ENCODE results near the gene WDHD1.
"Not testable (repeated sequence)": the region's sequence is repeated elsewhere in the genome, so short reads cannot be mapped to it uniquely, and the experiment has no call there.

WDHD1 gene, protein sequence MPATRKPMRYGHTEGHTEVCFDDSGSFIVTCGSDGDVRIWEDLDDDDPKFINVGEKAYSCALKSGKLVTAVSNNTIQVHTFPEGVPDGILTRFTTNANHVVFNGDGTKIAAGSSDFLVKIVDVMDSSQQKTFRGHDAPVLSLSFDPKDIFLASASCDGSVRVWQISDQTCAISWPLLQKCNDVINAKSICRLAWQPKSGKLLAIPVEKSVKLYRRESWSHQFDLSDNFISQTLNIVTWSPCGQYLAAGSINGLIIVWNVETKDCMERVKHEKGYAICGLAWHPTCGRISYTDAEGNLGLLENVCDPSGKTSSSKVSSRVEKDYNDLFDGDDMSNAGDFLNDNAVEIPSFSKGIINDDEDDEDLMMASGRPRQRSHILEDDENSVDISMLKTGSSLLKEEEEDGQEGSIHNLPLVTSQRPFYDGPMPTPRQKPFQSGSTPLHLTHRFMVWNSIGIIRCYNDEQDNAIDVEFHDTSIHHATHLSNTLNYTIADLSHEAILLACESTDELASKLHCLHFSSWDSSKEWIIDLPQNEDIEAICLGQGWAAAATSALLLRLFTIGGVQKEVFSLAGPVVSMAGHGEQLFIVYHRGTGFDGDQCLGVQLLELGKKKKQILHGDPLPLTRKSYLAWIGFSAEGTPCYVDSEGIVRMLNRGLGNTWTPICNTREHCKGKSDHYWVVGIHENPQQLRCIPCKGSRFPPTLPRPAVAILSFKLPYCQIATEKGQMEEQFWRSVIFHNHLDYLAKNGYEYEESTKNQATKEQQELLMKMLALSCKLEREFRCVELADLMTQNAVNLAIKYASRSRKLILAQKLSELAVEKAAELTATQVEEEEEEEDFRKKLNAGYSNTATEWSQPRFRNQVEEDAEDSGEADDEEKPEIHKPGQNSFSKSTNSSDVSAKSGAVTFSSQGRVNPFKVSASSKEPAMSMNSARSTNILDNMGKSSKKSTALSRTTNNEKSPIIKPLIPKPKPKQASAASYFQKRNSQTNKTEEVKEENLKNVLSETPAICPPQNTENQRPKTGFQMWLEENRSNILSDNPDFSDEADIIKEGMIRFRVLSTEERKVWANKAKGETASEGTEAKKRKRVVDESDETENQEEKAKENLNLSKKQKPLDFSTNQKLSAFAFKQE

DNA sequence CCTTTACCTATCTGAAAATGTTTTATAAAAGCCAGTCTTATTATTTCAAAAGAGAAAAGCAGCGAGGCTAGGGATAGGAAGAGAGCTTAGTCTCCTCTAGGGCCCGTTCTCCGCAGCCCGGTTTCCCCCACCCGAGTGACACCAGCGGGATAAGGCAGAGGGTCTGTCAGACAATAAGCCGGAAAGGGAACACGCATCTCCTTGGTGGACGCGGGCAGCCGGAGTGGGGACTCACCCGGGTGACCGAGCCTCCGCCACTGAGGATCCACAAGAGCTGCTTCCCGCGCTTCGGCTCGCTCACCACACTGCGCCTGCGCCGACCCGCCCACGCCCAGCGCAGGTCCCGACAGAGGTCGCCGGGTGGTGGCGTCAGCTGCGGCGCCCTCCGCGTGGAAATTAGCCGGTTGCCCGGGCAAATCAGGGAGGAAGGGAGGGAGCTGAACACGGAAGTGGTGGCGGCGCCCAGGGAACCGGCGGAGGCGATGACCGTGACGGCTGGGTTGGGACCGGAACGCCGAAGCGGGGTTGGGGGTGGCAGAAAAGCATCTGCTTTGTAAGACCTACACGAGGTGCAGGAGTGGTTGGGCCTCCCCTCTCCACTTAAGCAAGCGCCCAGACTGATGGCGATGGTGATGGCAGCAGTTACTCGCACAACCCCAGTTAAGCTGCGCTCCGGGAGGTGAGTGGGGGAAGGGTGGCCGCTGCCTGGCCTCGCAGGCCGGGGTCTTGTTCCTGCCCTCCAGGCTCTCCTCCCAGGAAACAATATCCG, at the start of gene WDHD1, which contains the start of gene SOCS4:
WDHD1 (minus strand) TSS at position 307 of the 769 bp plus-strand sequence. CDS start 312 bp downstream, outside the sequence.
SOCS4 (plus strand) TSS at position 444 of the 769 bp plus-strand sequence. CDS start 15,806 bp downstream, outside the sequence.
- DNase-seq (ENCODE audit: low read depth): peak; percentile 93

DNA sequence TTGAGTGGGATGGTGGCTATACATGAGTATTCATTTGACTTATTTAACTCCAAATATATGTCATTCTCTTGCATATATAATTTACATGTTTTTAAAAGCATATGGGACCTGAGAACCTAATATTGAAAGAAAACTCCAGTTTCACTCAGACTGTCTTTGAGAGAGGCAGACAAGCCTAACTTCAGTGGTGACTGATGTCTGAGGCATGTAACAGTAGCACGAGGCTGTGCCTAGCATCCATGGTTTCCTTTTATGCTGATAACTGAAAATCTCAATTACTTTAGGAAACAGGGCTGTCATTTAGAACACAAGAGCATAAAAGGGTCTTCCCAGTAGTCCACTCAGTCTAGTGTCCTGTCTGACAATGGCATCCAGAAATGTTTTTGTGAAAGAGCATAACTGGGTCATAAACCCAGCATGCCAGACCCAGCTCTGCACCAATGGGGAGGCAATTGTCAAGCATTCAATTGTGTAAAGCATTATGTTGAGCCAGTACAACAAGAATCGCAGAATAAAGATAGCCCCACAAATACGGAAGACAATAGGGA, 48.8 kb upstream of the WDHD1 start:
- DNase-seq (ENCODE audit: low read depth): no peak

DNA sequence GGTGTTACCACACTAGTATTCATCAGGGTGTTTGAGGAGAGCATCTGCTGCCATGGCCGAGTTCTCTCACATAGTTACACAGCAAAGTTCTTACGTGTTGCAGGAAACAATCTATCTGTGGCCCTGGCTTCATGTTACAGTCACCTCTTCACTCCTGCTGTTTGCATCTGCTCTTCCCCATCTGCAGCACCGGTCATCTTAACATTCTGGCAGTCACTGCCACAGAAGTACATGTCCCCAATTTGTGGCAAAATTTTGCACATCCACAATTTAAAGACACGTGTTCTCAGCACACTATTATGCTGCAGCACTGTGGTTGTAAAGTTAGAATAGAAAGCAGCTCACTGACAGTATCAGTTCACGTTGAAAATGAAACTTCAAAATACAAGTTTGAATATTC, 47.8 kb upstream of the WDHD1 start:
- no peak for DNase-seq (ENCODE audit: low read depth)

DNA sequence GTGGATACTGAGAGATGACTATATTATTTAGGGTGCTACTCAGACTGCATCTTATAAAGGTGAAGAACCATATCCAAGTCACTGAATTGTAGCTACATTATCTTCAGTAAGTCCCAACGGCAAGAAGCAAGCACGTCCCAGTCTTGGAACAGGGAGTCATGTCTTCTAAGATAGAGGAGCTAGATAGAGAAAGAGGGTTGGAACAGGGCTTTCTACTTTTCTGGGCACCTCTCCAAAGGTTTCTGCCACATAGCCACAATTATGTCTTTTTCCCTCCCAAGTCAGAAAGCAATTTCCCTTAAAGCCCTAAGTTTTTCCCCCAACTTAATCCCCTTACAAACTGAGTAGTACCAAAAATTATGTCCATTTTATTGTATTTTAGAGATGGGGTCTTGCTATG, 47.0 kb upstream of the WDHD1 start:
- DNase-seq (ENCODE audit: low read depth): no peak

DNA sequence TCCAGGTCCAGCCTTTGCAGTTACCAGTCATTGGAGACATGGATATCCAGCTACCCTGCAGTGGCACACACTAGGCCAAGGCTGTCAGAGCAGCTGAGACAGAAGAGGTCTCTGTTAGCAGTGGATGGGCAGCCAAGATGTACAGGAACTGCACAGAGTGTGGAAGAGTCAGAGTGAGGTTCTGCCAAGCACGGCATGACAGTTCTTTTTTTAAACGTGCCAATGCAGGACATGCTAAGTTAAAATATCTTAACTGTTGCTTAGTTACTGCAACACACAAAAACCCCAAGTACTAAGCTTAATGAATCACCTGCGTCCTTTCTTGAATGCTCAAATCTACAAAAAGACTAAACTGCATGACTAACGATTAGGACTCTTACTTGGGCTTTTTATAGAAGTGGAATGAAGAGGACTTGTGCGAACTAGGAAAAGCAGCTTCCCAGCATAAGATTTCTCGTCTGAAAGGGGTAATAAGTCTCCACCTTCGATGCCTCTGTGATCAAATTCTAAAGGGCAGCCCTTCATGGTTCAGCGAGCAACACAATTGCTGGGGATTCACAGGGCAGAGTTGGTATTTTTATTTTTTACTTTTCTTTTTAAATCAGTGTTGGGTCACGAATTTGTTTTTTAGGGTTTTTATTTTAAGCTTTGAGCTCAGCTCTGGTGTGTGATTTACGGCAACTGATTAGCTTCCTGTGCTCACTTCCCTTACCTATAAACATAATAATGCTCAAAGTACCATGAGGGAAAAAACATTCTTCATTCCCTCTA, 45.2 kb upstream of the WDHD1 start:
- DNase-seq (ENCODE audit: low read depth): no peak

DNA sequence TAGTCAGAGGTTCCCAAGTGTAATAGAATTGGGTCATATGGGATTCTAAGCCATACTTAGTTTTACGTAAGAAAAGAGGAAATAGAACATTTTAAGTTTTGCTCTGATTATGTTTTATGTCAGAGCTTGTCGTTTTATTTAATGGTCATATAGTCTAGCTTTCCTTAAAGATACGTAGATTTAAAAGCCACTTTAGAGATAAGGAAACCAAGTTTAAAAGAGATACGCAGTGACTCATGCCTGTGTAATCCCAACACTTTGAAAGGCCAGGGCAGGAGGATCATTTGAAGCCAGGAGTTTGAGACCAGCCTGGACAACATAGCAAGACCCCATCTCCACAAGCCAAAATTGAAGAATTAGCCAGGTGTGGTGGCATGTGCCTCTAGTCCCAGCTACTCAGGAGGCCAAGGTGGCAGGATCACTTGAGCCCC, 44.1 kb upstream of the WDHD1 start:
- DNase-seq (ENCODE audit: low read depth): no peak

DNA sequence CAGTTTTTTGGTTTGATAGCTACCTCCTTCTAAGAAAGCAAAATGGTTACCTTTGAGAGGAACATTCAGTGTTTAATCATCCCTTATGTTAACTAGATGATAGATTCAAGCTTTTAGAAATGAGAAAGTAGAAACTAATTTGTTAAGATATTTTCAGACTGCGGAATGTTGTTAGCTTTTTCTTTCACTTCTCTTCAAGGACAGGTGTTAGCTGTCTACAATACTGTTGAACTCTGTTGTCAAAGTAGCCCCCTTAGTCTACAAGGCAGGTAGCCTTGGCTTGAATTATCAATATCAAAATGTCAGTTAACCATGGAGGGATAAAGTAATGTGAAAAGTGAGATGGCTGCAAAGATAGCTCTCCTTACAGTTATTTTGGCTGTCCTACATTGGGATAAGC, 39.3 kb upstream of the WDHD1 start:
- no peak for DNase-seq (ENCODE audit: low read depth)

DNA sequence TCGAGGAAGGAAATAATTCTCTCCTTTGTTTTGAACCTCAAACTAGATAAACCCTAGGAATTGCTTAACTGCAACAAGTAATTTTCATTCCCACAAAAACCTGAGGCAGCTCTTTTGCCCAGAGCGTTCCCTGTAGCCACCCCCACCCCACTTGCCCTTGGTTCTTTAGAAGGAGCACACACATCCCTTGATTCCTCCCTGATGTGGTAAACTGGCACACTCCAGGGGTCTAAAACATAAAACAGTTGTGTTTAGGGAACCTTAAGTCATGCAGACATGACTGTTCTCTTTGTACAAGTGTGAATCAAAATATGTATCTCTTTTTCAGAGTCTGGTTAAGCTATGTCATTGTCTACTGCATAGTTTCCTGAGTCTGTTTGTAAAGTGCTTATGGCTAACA, 38.5 kb upstream of the WDHD1 start:
- DNase-seq (ENCODE audit: low read depth): no peak

DNA sequence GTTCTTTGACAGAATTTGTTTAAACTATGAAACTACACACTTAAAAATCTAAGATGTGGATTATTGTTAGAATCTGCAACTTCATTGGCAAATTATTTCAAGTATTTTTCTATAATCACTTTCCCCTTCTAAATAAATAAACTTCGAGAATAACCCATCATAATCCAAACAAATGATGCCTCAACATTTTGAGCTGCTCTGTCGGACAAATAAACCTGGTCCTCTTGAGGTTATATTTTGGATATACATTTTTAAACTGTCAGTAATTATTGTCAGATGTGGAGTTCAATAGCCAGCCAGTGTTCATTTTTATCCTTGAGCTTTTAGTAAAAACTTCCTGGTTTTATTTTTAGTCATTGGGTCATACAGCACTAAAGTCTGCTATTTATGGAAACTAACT, 38.0 kb upstream of the WDHD1 start:
- DNase-seq (ENCODE audit: low read depth): not testable (repeated sequence)

DNA sequence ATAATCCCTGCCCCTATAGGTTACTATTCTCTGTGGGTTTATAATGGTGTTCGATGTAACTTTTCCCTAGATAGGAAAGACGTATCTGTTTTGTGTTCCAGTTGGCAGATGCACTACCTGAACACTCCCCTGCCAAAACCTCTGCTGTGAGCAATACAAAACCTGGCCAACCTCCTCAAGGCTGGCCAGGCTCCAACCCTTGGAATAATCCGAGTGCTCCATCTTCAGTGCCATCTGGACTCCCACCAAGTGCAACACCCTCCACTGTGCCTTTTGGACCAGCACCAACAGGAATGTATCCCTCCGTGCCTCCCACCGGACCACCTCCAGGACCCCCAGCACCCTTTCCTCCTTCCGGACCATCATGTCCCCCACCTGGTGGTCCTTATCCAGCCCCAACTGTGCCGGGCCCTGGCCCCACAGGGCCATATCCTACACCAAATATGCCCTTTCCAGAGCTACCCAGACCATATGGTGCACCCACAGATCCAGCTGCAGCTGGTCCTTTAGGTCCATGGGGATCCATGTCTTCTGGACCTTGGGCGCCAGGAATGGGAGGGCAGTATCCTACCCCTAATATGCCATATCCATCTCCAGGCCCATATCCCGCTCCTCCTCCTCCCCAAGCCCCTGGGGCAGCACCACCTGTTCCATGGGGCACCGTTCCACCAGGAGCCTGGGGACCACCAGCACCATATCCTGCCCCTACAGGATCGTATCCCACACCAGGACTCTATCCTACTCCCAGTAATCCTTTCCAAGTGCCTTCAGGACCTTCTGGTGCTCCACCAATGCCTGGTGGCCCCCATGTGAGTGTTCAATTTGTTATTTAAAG, 35.8 kb upstream of the WDHD1 start:
- DNase-seq (ENCODE audit: low read depth): no peak

DNA sequence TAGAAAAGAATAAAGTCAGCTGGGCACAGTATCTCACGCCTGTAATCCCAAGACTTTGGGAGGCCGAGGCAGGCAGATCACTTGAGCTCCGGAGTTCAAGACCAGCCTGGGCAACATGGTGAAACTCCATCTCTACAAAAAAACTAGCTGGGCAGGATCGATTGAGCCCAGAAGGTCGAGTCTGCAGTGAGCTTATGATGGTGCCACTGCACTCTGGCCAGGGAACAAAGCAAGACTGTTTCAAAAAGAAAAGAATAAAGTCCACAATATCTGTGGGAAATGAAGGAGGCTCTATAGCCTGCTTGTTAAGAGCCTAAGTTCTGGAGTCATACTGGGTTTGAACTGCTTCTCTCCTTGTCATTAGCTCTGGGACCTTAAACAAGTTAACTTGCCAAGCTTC, 32.4 kb upstream of the WDHD1 start:
- DNase-seq (ENCODE audit: low read depth): no peak

DNA sequence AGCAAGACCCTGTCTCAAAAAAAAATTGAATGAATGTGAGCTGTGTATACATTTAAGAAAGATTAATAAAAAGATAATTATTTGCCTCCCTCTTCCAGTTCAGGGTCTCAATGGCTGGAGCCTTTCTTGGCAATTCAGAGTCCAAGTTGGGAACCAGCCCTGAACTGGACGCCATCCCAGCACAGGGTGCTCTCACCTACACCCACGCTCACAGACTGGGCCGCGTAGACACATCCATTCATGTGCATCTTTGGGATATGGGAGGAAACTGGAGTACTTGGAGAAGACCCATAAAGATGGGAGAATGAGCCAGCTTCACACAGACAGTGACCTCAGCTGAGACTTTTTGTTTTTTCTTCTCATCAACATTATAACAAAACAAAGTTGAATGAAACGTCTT, 31.0 kb upstream of the WDHD1 start:
- DNase-seq (ENCODE audit: low read depth): no peak

DNA sequence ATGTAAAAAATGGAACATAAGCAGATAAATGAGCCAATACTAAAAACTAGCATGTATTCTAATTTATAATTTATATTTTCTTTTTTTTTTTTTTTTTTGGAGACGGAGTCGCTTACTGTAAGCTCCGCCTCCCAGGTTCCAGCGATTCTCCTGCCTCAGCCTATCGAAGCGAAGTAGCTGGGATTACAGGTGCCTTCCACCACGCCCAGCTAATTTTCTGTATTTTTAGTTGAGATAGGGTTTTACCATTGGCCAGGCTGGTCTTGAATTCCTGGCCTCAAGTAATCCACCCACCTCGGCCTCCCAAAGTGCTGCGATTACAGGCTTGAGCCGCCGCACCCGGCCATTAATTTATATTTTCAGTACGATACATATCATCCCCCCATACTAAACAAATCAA, 27.2 kb upstream of the WDHD1 start:
- no peak for DNase-seq (ENCODE audit: low read depth)

DNA sequence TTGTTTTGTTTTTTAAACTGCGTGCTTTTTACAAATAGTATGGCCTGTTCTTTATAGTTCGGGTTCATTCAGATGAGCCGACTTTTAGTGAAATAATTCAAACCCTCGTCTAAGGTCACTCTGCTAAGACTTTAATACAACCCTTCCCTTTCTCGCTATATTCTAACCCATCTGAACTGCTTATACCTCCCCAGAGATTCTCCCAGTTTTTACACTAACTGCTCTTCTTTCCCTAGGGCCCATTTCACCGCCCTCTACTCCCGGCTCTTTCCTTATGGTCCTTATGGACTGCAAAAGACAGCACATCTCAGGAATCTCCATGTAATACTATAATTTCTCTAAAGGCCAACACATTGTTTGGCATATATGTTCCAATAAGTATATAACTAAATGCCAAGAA, 26.6 kb upstream of the WDHD1 start:
- DNase-seq (ENCODE audit: low read depth): no peak

DNA sequence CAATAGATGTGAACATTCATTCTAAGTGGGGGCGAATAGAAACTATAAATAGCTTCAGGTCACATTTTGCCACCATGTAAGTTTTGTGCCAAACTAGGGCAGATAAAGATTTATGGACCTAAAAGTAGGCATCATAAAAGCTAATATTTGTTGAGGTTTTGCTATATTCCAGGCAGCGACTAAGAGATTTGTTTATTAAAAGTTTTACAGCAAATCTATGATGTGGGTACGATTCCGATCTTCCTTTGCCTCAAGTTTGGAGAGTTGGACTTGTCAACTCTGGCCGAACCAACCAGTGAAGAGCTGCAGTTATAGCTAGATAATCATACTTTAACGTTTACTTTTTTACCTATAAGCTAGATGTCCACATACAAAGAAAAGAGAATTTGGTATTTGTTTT, 26.1 kb upstream of the WDHD1 start:
- DNase-seq (ENCODE audit: low read depth): no peak

DNA sequence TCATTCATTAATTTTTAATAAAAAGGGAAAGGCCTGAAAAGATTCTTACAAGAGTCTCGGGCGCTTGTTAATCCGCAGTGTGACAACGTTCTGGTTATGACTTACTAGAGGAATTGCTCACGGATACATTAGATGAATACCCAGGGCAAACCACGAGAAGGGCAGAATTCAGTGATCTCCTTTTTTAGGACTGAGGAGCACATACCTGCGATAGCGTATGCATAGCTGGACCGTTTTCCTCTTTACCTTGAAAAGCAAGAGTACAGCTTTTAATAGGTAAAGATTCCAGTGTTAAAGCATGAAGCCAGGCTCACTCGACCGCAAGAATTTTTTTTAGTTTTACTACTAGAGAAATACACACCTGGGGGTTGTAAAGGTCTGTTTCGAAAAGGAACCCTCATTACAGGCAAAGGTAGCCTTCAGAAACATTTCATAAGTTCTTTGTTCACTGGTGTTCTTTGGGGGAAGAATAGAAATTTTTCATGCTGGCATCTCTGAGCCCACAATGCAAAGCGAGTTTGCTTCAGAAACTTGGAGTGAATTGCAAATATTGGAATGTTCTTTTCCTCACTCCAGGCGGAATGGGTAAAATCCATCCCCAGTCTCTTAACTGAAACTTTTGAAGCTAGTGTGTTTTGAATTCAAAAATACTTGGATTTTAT, 25.5 kb upstream of the WDHD1 start:
- no peak for DNase-seq (ENCODE audit: low read depth)

DNA sequence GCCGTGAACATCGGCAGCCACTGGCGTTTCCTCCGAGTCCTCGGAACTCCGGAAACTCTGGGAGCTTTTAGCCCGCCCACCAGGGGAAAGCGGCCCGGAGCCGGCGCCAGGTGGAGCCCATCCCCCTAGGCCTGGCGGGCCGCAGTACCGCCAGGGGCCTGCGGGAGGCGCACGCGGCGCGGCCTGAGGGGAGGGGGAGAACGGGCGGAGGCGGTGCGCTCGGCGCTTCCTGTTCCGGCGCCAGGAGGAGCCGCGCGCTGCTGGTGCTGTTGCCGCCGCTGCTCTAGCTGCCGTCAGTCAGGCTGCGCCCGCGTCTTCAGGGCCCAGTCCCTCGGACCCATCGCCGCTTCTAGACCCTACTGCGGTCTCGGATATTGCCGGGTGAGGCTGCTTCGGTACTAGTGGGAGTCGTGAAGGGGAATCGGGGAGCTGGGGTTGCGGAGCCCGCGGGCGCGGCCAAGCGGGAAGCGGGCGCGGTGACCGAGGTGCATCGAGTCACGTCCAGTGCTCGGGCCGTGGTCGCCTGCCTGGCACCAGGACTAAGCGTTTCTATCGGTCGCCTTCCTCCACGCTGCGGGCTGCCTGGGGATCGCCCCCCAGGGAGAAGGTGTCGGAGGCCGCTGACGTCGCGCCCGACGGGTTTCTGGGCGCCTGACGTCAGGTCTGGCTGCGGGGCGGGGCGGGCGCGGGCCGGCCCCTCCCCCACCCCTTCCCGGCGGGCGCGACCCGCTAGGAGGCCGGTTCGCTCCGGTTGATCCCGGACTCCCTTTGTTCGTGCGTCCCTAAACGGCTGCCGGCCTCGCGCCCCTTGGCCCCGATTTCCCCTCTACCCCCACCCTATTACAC, 24.7 kb upstream of the WDHD1 start, which contains the start of gene MAPK1IP1L:
MAPK1IP1L (plus strand) TSS at position 225 of the 846 bp plus-strand sequence. CDS start 10,037 bp downstream, outside the sequence.
- DNase-seq (ENCODE audit: low read depth): peak; percentile 92

DNA sequence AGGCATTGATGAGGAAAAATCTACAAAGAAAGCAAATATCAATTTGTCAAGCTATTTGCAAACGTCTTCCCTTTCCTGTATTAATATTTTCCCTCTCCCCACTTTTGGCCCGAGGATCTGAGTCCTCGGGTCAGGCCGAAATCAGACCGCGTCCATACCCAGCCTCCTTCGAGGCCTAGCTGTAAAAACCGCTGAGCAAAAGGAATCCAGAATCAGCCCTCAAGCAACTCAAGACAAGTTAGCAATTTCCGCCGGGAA, 24.2 kb upstream of the WDHD1 start:
- no peak for DNase-seq (ENCODE audit: low read depth)

All from activated T-helper 1 cell treated with Interleukin-2 at 50 U/mL for 16 hours (primary cell).